ENCODE measurements around the gene LETM1.

DNA sequence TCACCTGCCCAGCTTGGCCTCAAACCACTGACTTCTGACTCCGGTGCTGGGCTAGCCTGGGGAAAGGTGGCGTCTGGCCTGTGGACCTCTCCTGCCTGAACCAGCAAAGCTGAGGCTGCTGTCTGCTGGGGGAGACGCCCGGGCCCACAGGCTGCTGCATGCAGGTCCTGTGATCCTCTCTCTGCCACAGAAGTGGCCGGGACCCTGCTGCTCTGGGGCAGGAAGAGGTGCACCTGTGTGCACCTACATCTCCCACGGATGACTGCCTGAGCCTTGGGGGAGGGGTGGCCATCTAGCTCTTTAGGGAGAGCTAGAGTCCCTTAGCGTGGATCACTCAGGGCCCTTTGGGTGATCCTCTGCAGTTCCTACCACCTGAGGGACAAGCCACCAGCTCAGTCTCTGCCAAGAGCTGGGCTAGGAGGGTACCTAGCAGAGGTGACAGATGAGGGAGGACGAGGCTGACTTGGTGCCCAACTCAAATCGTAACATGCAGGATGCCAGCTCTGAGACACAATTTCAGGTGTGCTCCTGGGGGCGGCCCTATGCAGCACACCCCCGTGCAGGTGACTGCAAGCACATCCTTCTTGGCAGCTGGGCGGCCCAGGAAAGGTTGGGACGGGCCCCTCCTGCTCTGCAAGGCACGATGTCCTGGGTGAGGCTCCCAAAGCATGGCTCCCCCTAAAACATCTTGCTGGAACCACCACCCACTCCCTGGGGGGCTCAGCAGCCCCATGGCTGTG, 22.5 kb downstream of the LETM1 start:
- TF ChIP-seq, protein P1, sequence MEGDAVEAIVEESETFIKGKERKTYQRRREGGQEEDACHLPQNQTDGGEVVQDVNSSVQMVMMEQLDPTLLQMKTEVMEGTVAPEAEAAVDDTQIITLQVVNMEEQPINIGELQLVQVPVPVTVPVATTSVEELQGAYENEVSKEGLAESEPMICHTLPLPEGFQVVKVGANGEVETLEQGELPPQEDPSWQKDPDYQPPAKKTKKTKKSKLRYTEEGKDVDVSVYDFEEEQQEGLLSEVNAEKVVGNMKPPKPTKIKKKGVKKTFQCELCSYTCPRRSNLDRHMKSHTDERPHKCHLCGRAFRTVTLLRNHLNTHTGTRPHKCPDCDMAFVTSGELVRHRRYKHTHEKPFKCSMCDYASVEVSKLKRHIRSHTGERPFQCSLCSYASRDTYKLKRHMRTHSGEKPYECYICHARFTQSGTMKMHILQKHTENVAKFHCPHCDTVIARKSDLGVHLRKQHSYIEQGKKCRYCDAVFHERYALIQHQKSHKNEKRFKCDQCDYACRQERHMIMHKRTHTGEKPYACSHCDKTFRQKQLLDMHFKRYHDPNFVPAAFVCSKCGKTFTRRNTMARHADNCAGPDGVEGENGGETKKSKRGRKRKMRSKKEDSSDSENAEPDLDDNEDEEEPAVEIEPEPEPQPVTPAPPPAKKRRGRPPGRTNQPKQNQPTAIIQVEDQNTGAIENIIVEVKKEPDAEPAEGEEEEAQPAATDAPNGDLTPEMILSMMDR (IDR thresholded peaks at IDR 0.05), result no peak
- TF ChIP-seq EP300 (IDR thresholded peaks at IDR 0.05), result no peak
- TF ChIP-seq POLR2A (IDR thresholded peaks at IDR 0.05), result no peak
- no peak for TF ChIP-seq POLR2AphosphoS5 (IDR thresholded peaks at IDR 0.05)

Measured in stomach (tissue), 4 donors.